SKM-1 treated with dmso at 0.1 percent for 144 hours (cell line): ENCODE data around the gene ITPR2.

Source experiments
- DNase-seq: peaks from one replicate; lab custom pipeline; 2025; ENCODE audit not compliant: unreplicated experiment; lab: John Stamatoyannopoulos, UW

The ITPR2 gene

DNA sequence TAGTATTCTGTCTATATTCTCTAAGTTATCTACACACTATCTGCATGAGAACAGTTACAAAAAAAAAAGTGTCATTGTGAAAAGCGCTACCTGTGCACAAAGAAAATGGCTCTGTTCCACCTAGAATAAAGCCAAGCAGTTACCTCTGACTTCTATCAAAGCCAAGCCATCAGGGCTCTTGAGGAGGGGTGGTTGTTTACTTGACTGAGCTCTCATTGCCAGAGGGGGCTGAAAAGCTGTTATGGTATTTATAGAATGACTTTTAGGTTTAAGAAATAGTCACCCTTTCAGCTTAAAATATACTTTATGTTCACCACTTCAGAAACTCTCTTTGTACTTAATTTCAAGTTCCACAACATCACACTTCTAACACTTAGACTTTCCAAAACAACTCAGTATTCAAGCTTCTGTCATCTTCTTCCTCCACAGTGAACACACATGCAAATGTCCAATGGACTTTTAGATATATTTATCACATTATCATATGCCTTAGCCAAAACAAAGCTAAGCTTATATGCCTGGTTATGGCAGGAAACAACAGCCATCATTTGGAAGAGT is 7.5 kb downstream of the ITPR2 start:
- DNase-seq, result no peak

- DNase-seq, result no peak
These were observed 9.6 kb downstream of the ITPR2 start for GRCh38 chr12:26823390-26823789.

- DNase-seq, result no peak
These were observed 11.0 kb downstream of the ITPR2 start for GRCh38 chr12:26822026-26822425.

DNA sequence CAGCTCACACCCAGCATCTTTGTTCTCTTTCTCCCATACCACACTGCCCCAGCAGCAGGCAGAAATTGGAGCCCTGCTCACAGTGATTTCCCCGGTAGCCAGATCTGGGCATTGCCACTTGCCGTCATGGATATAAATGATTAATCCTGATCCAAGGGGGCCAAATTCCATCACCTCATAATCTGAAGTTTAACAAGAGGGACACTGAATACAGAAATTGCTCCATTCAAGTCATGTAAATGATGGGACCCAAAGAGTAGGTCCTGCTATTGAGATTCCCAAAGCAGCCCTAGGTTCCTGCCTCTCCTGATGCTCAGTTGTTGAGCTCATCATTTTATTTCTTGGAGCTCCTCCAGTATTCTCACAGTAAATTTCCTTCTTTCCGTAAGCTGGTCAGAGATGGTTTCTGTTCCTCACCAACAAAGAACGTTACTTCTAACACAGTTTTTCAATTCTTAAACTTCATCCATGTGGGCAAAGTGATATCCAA is 11.7 kb downstream of the ITPR2 start:
- no peak for DNase-seq

- no peak for DNase-seq
These were observed 14.4 kb downstream of the ITPR2 start for GRCh38 chr12:26818636-26819035.

DNA sequence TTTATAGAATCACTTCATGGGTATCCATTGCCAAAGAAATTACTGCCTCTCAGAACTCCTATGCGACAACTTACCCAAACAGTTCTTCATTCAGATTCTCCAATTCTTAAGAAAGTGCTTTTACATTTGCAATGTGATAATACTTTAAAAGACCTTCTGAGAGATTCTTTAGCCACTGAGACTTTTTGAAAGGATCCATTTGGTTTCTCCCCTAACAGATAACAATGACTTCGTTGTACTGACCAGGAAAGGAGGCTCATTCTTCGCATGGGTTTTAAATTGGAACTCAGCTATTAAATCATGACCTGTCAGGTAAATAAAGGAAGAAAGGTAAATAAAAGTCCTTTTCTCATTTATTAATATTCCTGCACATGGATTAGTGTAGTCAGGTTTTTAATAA is 14.8 kb downstream of the ITPR2 start:
- DNase-seq, result no peak

GRCh38 chr12:26817183-26817591 is 15.8 kb downstream of the ITPR2 start:
- DNase-seq, result no peak

- DNase-seq, result no peak
These were observed 19.2 kb downstream of the ITPR2 start for GRCh38 chr12:26813812-26814211.

- DNase-seq, result no peak
These were observed 22.7 kb downstream of the ITPR2 start for GRCh38 chr12:26810330-26810729.

- no peak for DNase-seq
These were observed 23.2 kb downstream of the ITPR2 start for GRCh38 chr12:26809611-26810285.

DNA sequence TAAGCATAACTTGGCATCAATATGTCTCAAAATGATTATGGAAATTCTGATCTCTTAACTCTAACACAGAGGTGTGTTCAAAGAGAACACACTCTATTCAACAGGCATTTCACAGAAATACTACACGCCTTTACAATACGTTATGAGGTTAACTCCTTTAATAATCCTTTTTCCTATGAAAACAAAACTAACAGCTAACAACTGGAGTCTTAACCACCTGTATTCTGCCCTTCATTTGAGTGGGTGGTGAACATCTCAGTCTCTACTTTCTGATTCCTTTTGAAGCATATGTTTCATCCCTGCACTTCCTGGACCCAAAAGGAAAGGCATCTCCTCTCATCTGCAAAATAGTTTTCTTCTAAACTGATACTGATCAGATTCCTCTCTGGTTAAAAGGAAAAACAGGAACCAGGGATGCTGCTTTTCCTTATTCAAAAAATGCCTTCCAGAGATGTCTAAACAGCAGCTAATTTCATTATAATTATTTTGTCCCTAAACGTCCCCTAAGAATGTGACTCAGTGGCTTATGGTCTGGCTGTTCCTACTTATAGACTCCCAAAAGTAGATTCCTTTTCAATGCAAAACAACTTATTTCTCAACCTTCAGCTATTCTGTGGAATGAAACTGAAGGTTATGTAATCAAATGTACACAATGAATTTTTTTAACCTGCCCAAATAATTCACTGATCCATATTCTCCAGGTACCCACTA is 24.1 kb downstream of the ITPR2 start:
- DNase-seq, result no peak

DNA sequence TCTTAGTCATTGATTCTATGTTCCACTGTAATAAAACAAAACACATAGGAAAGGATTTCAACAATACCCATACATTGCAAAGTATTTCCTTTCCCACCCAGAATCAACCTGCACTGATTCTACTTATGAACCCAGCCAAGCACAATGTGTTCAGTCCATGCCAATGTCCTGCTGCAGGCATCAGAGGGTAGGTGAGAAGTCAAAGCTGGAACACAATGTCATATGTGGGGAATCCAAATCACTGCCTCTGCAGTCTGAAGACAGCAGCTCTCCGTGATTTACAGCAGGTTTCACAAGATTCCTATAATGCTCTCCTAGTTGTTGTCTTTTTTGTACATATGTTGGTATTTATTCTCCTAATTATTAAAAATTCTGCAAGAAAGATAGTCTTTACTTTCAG is 25.7 kb downstream of the ITPR2 start:
- DNase-seq, result no peak

GRCh38 chr12:26806556-26806955 is 26.4 kb downstream of the ITPR2 start:
- DNase-seq, result no peak

- DNase-seq, result no peak
These were observed 27.5 kb downstream of the ITPR2 start for GRCh38 chr12:26805401-26805971.

DNA sequence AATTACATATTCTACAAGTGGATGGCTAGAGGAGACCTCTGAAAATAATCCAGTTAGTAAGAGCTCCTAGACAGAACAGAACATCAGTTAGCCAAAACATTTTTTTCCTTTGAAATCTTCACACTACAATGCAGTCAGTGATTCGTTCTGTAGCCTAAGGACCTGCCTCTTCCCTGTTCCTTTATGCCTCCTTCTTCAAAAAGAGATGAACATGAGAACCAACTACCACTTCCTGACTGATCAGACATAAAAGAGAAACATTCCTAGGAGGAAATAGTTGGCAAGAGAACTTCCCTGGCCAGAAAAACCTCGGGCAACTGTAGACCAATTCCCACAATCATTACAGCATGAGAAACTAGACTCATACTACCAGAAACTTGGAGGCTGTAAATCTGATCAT is 29.4 kb downstream of the ITPR2 start:
- no peak for DNase-seq

DNA sequence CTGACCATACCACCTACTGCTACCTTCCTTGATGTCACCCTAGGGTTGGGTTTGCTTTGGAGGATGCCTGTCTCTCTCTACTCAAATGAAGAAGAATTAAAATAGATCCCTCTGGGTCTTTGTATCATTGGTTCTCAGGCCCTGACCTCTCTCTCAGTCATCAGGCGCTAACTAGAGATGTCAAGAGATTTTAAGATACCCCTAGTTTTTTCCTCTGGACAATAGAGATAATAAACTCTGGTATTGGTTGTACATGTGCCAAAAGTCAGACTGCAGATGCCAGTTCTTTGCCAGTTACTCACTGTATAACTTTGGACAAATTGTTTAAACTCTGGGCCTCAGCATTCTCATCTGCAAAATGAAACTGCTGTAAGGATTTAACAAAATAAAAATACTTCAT is 31.5 kb downstream of the ITPR2 start:
- no peak for DNase-seq

DNA sequence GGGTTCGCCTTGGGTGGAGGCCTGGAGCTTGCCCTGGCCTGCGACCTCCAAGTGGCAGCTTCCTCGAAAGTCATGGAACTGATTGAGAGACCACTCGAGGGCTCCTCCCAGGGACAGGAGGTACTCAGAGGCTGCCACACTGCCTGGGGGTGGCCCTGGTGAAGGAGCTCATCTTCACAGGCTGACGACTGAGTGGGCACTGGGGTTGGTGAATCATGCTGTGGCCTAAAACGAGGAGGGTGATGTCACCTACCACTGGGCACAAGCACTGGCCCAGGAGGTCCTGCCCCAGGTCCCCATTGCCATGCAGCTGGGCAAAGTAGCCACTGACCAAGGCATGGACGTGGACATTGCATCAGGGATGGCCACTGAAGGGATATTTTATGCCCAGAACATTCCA is 32.1 kb downstream of the ITPR2 start:
- DNase-seq, result no peak

DNA sequence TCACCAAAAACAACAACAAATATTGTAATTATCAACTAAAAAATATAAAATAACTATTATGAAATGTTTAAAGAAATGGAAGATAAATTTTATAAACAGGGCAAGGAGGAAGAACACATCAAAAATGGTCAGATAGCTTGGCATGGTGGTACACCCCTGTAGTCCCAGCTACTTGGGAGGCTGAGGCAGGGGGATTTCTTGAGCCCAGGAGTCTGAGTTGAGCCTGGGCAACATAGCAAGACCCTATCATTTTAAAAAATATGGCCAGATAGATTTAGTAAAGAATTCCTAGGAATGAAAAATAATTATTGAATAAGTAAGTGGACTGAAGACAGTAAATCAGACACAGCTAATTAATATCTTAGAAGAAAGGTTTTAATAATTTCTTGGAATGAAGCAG is 32.6 kb downstream of the ITPR2 start:
- DNase-seq, result no peak

- no peak for DNase-seq
These were observed 33.3 kb downstream of the ITPR2 start for GRCh38 chr12:26799741-26800140.

GRCh38 chr12:26798640-26799039 is 34.4 kb downstream of the ITPR2 start:
- DNase-seq, result no peak

DNA sequence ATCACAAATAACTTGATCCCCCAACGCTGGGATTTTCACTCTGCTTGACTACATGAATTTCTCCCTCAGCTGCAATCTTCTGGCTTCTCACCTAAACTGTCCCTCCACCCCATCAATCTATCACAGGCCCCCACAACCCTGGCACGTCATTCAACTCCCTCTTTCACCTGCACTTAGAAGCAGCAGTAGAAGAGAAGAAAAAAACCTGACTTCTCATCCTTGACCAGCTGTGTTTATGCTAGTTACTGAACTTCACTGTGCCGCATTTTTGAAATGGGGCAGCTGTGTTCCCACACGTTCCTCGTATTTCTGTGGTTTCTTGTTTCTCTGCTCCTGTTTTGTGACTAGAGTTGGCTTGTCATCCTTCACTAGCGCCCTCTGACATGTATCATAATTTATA is 35.0 kb downstream of the ITPR2 start:
- no peak for DNase-seq

DNA sequence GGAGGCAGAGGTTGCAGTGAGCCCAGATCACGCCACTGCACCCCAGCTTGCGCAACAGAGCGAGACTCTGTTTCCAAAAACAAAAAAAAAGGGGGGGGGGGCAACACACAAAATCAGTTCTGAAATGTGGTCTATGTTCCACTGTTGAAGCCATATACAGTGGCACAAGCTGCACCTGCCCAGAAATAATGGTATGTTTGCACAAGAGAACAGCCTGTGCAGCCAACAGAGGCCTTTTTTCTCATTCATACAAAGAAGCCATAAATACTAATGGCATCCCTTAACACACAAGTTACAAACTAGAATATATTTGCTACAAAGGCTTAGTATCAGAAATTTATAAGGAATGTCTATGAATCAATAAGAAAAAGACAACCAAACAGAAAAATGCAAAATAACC is 37.1 kb downstream of the ITPR2 start:
- no peak for DNase-seq
